Measurements from ENCODE around the gene LSM14B.

GRCh38 chr20:62134735-62135231, 12.5 kb downstream of the LSM14B start:
- no peak for TF ChIP-seq CTCF (IDR thresholded peaks at IDR 0.05)
- no peak for TF ChIP-seq POLR2AphosphoS5 (IDR thresholded peaks at IDR 0.05)
- no peak for TF ChIP-seq EP300 (IDR thresholded peaks at IDR 0.05)
- TF ChIP-seq POLR2A (IDR thresholded peaks at IDR 0.05) = no peak

Measured in suprapubic skin (tissue), 4 donors.